GM12878 (cell line): ENCODE measurements around the gene CDC14A. TPM values are rescaled to one million over a fixed set of nuclear protein-coding genes. Genes with fewer than 3 reads are reported as not detected.

Source experiments
- ASH2L ChIP-seq: fragments of 300-600, 200-600 bp; sonication (generic); IDR thresholded peaks from 2 replicates; pipeline ENCODE4 v1.6.1; 2017; ENCODE audit warnings: low read depth, mild to moderate bottlenecking, borderline replicate concordance
- CBFB ChIP-seq: IDR thresholded peaks from 2 replicates; pipeline ENCODE4 v1.6.1; 2016; ENCODE audit warnings: antibody characterized with exemption, low read depth
- CHD4 ChIP-seq: fragments of 200-600 bp; sonication (generic); IDR thresholded peaks from 2 replicates; pipeline ENCODE4 v1.6.1; 2016; ENCODE audit warnings: mild to moderate bottlenecking
- CREM ChIP-seq: IDR thresholded peaks from 2 replicates; pipeline ENCODE4 v1.6.1; 2014; ENCODE audit warnings: antibody characterized with exemption, low read depth
- DPF2 ChIP-seq: fragments of 450-650 bp; IDR thresholded peaks from 2 replicates; pipeline ENCODE4 v1.6.1; 2017; ENCODE audit warnings: mild to moderate bottlenecking
- EP300 ChIP-seq, 2 experiments: fragments of 150-350 bp in 1 of 2; IDR thresholded peaks; 2 replicates each; pipeline ENCODE4 v1.6.1; 2011 to 2012; ENCODE audit warnings: low read depth in 2 of 2, low read length in 2 of 2, borderline replicate concordance in 1 of 2, improper control_type of control experiment in 1 of 2, inconsistent platforms in 1 of 2; ENCODE audit not compliant: control insufficient read depth in 1 of 2
- HDGF ChIP-seq: fragments of 450-650 bp; IDR thresholded peaks from 2 replicates; pipeline ENCODE4 v1.6.1; 2016; ENCODE audit warnings: antibody characterized with exemption
- JUNB ChIP-seq: IDR thresholded peaks from 2 replicates; pipeline ENCODE4 v1.6.1; 2016; ENCODE audit warnings: antibody characterized with exemption, mild to moderate bottlenecking
- KAT2A ChIP-seq: conservative IDR thresholded peaks from 2 replicates; pipeline ENCODE4 v1.6.1; 2011; ENCODE audit warnings: low read depth, low read length; ENCODE audit not compliant: control insufficient read depth
- KDM1A ChIP-seq: fragments of 200-600 bp; sonication (generic); IDR thresholded peaks from 2 replicates; pipeline ENCODE4 v1.6.1; 2016; ENCODE audit warnings: borderline replicate concordance
- MTA3 ChIP-seq: IDR thresholded peaks from 2 replicates; pipeline ENCODE4 v1.6.1; 2012; ENCODE audit warnings: low read length, inconsistent platforms, borderline replicate concordance
- MXI1 ChIP-seq: fragments of 150-350 bp; IDR thresholded peaks from 2 replicates; pipeline ENCODE4 v1.6.1; 2011; ENCODE audit warnings: low read depth, mild to moderate bottlenecking, inconsistent platforms, low read length, improper control_type of control experiment
- NFXL1 ChIP-seq: fragments of 450-650 bp; IDR thresholded peaks from 2 replicates; pipeline ENCODE4 v1.6.1; 2017; ENCODE audit warnings: antibody characterized with exemption, mild to moderate bottlenecking, borderline replicate concordance
- NR2C1 ChIP-seq: fragments of 450-650 bp; IDR thresholded peaks from 2 replicates; pipeline ENCODE4 v1.6.1; 2017; ENCODE audit warnings: antibody characterized with exemption, mild to moderate bottlenecking, moderate library complexity
- POLR2A ChIP-seq: IDR thresholded peaks from 2 replicates; pipeline ENCODE4 v1.6.1; 2011; ENCODE audit warnings: low read depth, mild to moderate bottlenecking, low read length
- POU2F2 ChIP-seq: IDR thresholded peaks from 3 replicates; pipeline ENCODE4 v1.6.1; 2011; ENCODE audit warnings: low read depth, mild to moderate bottlenecking, low read length, borderline replicate concordance
- RCOR1 ChIP-seq: conservative IDR thresholded peaks from 2 replicates; pipeline ENCODE4 v1.6.1; 2012; ENCODE audit warnings: low read depth, low read length, improper control_type of control experiment
- SKIL ChIP-seq: fragments of 450-650 bp; IDR thresholded peaks from 2 replicates; pipeline ENCODE4 v1.6.1; 2017; ENCODE audit warnings: mild to moderate bottlenecking, low read depth, inconsistent platforms; ENCODE audit not compliant: poor library complexity, severe bottlenecking
- SMC3 ChIP-seq: IDR thresholded peaks from 2 replicates; pipeline ENCODE4 v1.6.1; 2011; ENCODE audit warnings: low read length, improper control_type of control experiment, borderline replicate concordance
- SRF ChIP-seq, 2 experiments: IDR thresholded peaks; 2 replicates each; pipeline ENCODE4 v1.6.1; 2011; ENCODE audit warnings: low read depth in 2 of 2, low read length in 2 of 2, mild to moderate bottlenecking in 1 of 2, moderate library complexity in 1 of 2
- WRNIP1 ChIP-seq: IDR thresholded peaks from 2 replicates; pipeline ENCODE4 v1.6.1; 2011; ENCODE audit warnings: low read depth, low read length, improper control_type of control experiment, borderline replicate concordance
- ZZZ3 ChIP-seq: IDR thresholded peaks from 2 replicates; pipeline ENCODE4 v1.6.1; 2011; ENCODE audit warnings: low read depth; ENCODE audit not compliant: control insufficient read depth, insufficient read length
- polyA plus RNA-seq, 11 experiments: library from polyadenylated mRNA; depleted of rRNA in 4 of 11; unstranded in 6 of 11; stranded (reverse) in 5 of 11; fragments of >200 nt; fragmentation: Nextera tagmentation in 4 of 11; fragmentation: Illumina TruSeq in 1 of 11; extraction: Ambion mirVana in 4 of 11; extraction: Trizol in 1 of 11; gene quantifications; 1 replicate in 1 of 11; 2 replicates in 10 of 11; pipeline versions ENCODE4 v1.2.1 to v1.2.3, GENCODE V29; 2011 to 2016; ENCODE audit warnings: inconsistent platforms in 2 of 11, missing spikeins in 2 of 11, low read depth in 1 of 11
- total RNA-seq, 4 experiments: library from RNA; depleted of rRNA in 3 of 4; stranded (reverse); fragments of >200 nt in 3 of 4; fragmentation: Illumina TruSeq in 1 of 4; extraction: Trizol in 1 of 4; gene quantifications; 2 replicates each; pipeline versions ENCODE4 v1.2.1 to v1.2.3, GENCODE V29; 2013 to 2021
- TF ChIP-seq, protein P1 (sequence below): fragments of 450-650 bp; IDR thresholded peaks from 2 replicates; pipeline ENCODE4 v1.6.1; 2017; ENCODE audit warnings: antibody characterized with exemption, mild to moderate bottlenecking, moderate library complexity
- TF ChIP-seq, protein P2 (sequence below): fragments of 450-650 bp; IDR thresholded peaks from 2 replicates; pipeline ENCODE4 v1.6.1; 2017; ENCODE audit warnings: borderline replicate concordance
- TF ChIP-seq, protein P3 (sequence below): IDR thresholded peaks from 2 replicates; pipeline ENCODE4 v1.6.1; 2011; ENCODE audit warnings: low read depth, low read length, improper control_type of control experiment, borderline replicate concordance

CDC14A gene
- total and polyA plus RNA-seq, 10 of the 15 experiments (the other 5 are each of a cell fraction or from before 2014, with no cell fraction given) = 1.5 to 7.1 (median 5.5) TPM

- TF ChIP-seq SKIL = peak; percentile 13
- no peak for TF ChIP-seq HDGF
- TF ChIP-seq POU2F2 = peak; percentile 94; the same call in 2 of the 3 replicates
- TF ChIP-seq NR2C1 = no peak
- peak; percentile 93 for TF ChIP-seq JUNB
- TF ChIP-seq ZZZ3 = no peak
- no peak for TF ChIP-seq CHD4
- TF ChIP-seq NFXL1 = no peak
- TF ChIP-seq KDM1A = no peak
- no peak for TF ChIP-seq SMC3
- peak; percentile 65 for TF ChIP-seq CREM
- TF ChIP-seq EP300 (IDR thresholded peaks at IDR 0.05; ENCODE audit: borderline replicate concordance in 1 of 2, control insufficient read depth in 1 of 2, low read depth in 2 of 2, low read length in 2 of 2) = peak; percentile 43 to 76; a peak in 2 of 4 replicates
- TF ChIP-seq, protein P1, sequence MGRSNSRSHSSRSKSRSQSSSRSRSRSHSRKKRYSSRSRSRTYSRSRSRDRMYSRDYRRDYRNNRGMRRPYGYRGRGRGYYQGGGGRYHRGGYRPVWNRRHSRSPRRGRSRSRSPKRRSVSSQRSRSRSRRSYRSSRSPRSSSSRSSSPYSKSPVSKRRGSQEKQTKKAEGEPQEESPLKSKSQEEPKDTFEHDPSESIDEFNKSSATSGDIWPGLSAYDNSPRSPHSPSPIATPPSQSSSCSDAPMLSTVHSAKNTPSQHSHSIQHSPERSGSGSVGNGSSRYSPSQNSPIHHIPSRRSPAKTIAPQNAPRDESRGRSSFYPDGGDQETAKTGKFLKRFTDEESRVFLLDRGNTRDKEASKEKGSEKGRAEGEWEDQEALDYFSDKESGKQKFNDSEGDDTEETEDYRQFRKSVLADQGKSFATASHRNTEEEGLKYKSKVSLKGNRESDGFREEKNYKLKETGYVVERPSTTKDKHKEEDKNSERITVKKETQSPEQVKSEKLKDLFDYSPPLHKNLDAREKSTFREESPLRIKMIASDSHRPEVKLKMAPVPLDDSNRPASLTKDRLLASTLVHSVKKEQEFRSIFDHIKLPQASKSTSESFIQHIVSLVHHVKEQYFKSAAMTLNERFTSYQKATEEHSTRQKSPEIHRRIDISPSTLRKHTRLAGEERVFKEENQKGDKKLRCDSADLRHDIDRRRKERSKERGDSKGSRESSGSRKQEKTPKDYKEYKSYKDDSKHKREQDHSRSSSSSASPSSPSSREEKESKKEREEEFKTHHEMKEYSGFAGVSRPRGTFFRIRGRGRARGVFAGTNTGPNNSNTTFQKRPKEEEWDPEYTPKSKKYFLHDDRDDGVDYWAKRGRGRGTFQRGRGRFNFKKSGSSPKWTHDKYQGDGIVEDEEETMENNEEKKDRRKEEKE = no peak
- TF ChIP-seq DPF2 = peak; percentile 67
- TF ChIP-seq WRNIP1 = no peak
- TF ChIP-seq MXI1 = no peak
- no peak for TF ChIP-seq MTA3
- TF ChIP-seq, protein P2, sequence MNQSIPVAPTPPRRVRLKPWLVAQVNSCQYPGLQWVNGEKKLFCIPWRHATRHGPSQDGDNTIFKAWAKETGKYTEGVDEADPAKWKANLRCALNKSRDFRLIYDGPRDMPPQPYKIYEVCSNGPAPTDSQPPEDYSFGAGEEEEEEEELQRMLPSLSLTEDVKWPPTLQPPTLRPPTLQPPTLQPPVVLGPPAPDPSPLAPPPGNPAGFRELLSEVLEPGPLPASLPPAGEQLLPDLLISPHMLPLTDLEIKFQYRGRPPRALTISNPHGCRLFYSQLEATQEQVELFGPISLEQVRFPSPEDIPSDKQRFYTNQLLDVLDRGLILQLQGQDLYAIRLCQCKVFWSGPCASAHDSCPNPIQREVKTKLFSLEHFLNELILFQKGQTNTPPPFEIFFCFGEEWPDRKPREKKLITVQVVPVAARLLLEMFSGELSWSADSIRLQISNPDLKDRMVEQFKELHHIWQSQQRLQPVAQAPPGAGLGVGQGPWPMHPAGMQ = no peak
- TF ChIP-seq, protein P3, sequence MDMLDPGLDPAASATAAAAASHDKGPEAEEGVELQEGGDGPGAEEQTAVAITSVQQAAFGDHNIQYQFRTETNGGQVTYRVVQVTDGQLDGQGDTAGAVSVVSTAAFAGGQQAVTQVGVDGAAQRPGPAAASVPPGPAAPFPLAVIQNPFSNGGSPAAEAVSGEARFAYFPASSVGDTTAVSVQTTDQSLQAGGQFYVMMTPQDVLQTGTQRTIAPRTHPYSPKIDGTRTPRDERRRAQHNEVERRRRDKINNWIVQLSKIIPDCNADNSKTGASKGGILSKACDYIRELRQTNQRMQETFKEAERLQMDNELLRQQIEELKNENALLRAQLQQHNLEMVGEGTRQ = no peak
- 0 out of 2 replicates have a peak, but pooled peaks have one; percentile 29 for TF ChIP-seq RCOR1
- TF ChIP-seq POLR2A = no peak
- TF ChIP-seq SRF (IDR thresholded peaks at IDR 0.05; ENCODE audit: low read depth in 2 of 2, low read length in 2 of 2) = 0 out of 4 replicates have a peak, but pooled peaks of 1 of the 2 experiments have one; percentile 29
- no peak for TF ChIP-seq CBFB
- TF ChIP-seq KAT2A = no peak
- TF ChIP-seq ASH2L = no peak
Measured at GRCh38 chr1:100536031-100536430, 183.7 kb downstream of the CDC14A start (continued).
